Measurements from ENCODE around the gene ATG4D.

ATG4D gene

GRCh38 chr19:10580979-10581631, 37.4 kb downstream of the ATG4D start:
- DNase-seq, result peak; percentile 90 to 92

GRCh38 chr19:10582091-10582490, 38.4 kb downstream of the ATG4D start:
- DNase-seq, result no peak

GRCh38 chr19:10583036-10583776, 39.5 kb downstream of the ATG4D start:
- DNase-seq, result no peak

- DNase-seq, result no peak
Observed at GRCh38 chr19:10586396-10586795, 42.7 kb downstream of the ATG4D start.

- no peak for DNase-seq
Observed at GRCh38 chr19:10587022-10587838, 43.5 kb downstream of the ATG4D start, which contains the start of gene AP1M2. Gene AP1M2 (minus strand): TSS chr19:10587312. CDS start chr19:10587231, 81 bp downstream.

- DNase-seq, result no peak
Observed at GRCh38 chr19:10587839-10588150, 44.1 kb downstream of the ATG4D start.

GRCh38 chr19:10593148-10593547, 49.4 kb downstream of the ATG4D start:
- no peak for DNase-seq

GRCh38 chr19:10593820-10594637, 50.3 kb downstream of the ATG4D start:
- no peak for DNase-seq

GRCh38 chr19:10600149-10600548, 56.4 kb downstream of the ATG4D start:
- DNase-seq, result no peak

GRCh38 chr19:10601999-10602329, 58.3 kb downstream of the ATG4D start:
- no peak for DNase-seq

GRCh38 chr19:10602330-10603083, 58.8 kb downstream of the ATG4D start:
- peak; percentile 87 to 92 for DNase-seq

Data from CD4-positive, alpha-beta T cell treated with Interferon alpha-2 for 1 hour (primary cell).